Raji (cell line): Measurements from ENCODE around the gene ITGA2B.

Experiments
- POLR2A ChIP-seq: IDR thresholded peaks from 2 replicates; pipeline ENCODE4 v1.6.1; 2011; ENCODE audit warnings: low read depth, low read length, control low read depth; ENCODE audit not compliant: insufficient read depth

The ITGA2B gene

GRCh38 chr17:44350733-44351226, 38.7 kb downstream of the ITGA2B start:
- TF ChIP-seq POLR2A, result 0 out of 2 replicates have a peak, but pooled peaks have one; percentile 20

- no peak for TF ChIP-seq POLR2A
These were observed 39.8 kb downstream of the ITGA2B start for GRCh38 chr17:44349553-44350070.

GRCh38 chr17:44348988-44349364, 40.5 kb downstream of the ITGA2B start:
- no peak for TF ChIP-seq POLR2A

- peak; percentile 30 for TF ChIP-seq POLR2A
These were observed 41.0 kb downstream of the ITGA2B start for GRCh38 chr17:44348234-44348987.

GRCh38 chr17:44346064-44346844, 43.2 kb downstream of the ITGA2B start:
- no peak; the same call in 1 of the 2 replicates for TF ChIP-seq POLR2A

GRCh38 chr17:44345454-44346026, 43.9 kb downstream of the ITGA2B start:
- no peak for TF ChIP-seq POLR2A

GRCh38 chr17:44344939-44345453, 44.5 kb downstream of the ITGA2B start, which contains the start of gene GRN:
Gene GRN (plus strand): TSS chr17:44345302. CDS start chr17:44349165, 3,863 bp downstream.
- TF ChIP-seq POLR2A, result peak; percentile 95

- TF ChIP-seq POLR2A, result no peak
These were observed 45.8 kb downstream of the ITGA2B start for GRCh38 chr17:44343510-44344209.

GRCh38 chr17:44338702-44339101, 50.7 kb downstream of the ITGA2B start:
- TF ChIP-seq POLR2A, result no peak

- no peak for TF ChIP-seq POLR2A
These were observed 53.5 kb downstream of the ITGA2B start for GRCh38 chr17:44335968-44336367.

- TF ChIP-seq POLR2A, result no peak
These were observed 53.9 kb downstream of the ITGA2B start for GRCh38 chr17:44335564-44335963.

GRCh38 chr17:44334727-44335126, 54.7 kb downstream of the ITGA2B start:
- 0 out of 2 replicates have a peak, but pooled peaks have one; percentile 14 for TF ChIP-seq POLR2A

GRCh38 chr17:44334315-44334714, 55.1 kb downstream of the ITGA2B start:
- TF ChIP-seq POLR2A, result no peak

- TF ChIP-seq POLR2A, result no peak
These were observed 56.1 kb downstream of the ITGA2B start for GRCh38 chr17:44333371-44333770.
